K562 (cell line): Measurements from ENCODE around the gene C1orf74.

Experiments used
- EP300 ChIP-seq: IDR thresholded peaks from 2 replicates; pipeline ENCODE4 v1.6.1; 2012; ENCODE audit warnings: low read length, improper control_type of control experiment
- FOS ChIP-seq: IDR thresholded peaks from 3 replicates; pipeline ENCODE4 v1.6.1; 2011; ENCODE audit not compliant: insufficient read length; ENCODE audit errors: extremely low read depth
- FOXM1 ChIP-seq, 2 experiments: fragments of 450-650 bp in 1 of 2; sonication (generic) in 1 of 2; formaldehyde crosslinking in 1 of 2; IDR thresholded peaks; 2 replicates each; pipeline versions ENCODE4 v1.6.1 to v1.9.0; 2017 to 2022; ENCODE audit warnings: low read depth in 2 of 2, mild to moderate bottlenecking in 2 of 2, missing genetic modification reagents in 1 of 2, moderate library complexity in 1 of 2
- MEF2A ChIP-seq: IDR thresholded peaks from 2 replicates; pipeline ENCODE4 v1.6.1; 2011; ENCODE audit warnings: low read depth, mild to moderate bottlenecking, low read length, moderate library complexity; ENCODE audit not compliant: control insufficient read depth
- POLR2A ChIP-seq: fragments of 450-650 bp; conservative IDR thresholded peaks from 2 replicates; pipeline ENCODE4 v1.6.1; 2016
- RFX5 ChIP-seq: IDR thresholded peaks from 2 replicates; pipeline ENCODE4 v1.6.1; 2011; ENCODE audit warnings: low read depth, mild to moderate bottlenecking, improper control_type of control experiment, low read length
- SAP30 ChIP-seq: fragments of 200-600 bp; sonication (generic); IDR thresholded peaks from 2 replicates; pipeline ENCODE4 v1.6.1; 2012; ENCODE audit warnings: borderline replicate concordance, low read depth, mild to moderate bottlenecking, moderate library complexity, low read length, control low read depth, inconsistent platforms; ENCODE audit not compliant: insufficient read depth, poor library complexity, severe bottlenecking
- TAF1 ChIP-seq: IDR thresholded peaks from 2 replicates; pipeline ENCODE4 v1.6.1; 2011; ENCODE audit warnings: mild to moderate bottlenecking, low read length, moderate library complexity; ENCODE audit not compliant: insufficient read depth, control insufficient read depth, severe bottlenecking; ENCODE audit errors: extremely low read depth
- ZC3H11A ChIP-seq: IDR thresholded peaks from 2 replicates; pipeline ENCODE4 v1.6.1; 2012; ENCODE audit warnings: low read depth, low read length, improper control_type of control experiment
- ZFP1 ChIP-seq: fragments of 450-650 bp; formaldehyde crosslinking; IDR thresholded peaks from 2 replicates; pipeline ENCODE4 v1.4.0; 2020; ENCODE audit warnings: mild to moderate bottlenecking, mixed read lengths
- ZNF778 ChIP-seq: fragments of 450-650 bp; formaldehyde crosslinking; IDR thresholded peaks from 2 replicates; pipeline ENCODE4 v1.4.0; 2020; ENCODE audit warnings: mild to moderate bottlenecking, moderate library complexity
- TF ChIP-seq, protein P1 (sequence below): fragments of 250-450 bp; sonication (Bioruptor Pico); IDR thresholded peaks from 2 replicates; pipeline ENCODE4 v1.8.0; 2021; ENCODE audit warnings: moderate library complexity, mild to moderate bottlenecking, inconsistent platforms
- TF ChIP-seq, protein P2 (sequence below): sonication (generic); formaldehyde crosslinking; IDR thresholded peaks from 2 replicates; pipeline ENCODE4 v1.9.0; 2022; ENCODE audit warnings: mild to moderate bottlenecking, missing genetic modification reagents

DNA sequence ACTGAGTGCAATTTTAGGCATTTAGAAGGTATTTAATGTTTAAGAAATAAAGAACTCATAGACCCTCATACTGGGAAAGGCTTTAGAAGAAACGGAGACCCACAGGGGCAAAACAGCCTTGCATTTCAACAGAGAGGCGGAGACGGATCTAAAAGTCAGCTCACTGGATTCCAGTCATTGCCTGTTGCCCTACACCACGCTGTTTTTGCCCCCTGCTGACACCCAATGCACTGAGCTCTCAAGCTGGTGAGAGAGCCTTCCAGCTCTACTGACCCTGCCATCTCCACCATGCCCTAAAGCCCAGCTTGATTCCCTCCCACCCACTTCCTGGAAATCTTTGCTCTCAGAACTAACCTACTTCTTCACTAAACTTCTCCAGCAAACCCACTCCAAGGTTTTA, 35.7 kb downstream of the C1orf74 start:
- no peak for TF ChIP-seq MEF2A
- no peak for TF ChIP-seq ZNF778 (CRISPR knock-in tag)
- TF ChIP-seq RFX5 = no peak
- no peak for TF ChIP-seq FOS
- no peak for TF ChIP-seq EP300
- TF ChIP-seq, protein P1, sequence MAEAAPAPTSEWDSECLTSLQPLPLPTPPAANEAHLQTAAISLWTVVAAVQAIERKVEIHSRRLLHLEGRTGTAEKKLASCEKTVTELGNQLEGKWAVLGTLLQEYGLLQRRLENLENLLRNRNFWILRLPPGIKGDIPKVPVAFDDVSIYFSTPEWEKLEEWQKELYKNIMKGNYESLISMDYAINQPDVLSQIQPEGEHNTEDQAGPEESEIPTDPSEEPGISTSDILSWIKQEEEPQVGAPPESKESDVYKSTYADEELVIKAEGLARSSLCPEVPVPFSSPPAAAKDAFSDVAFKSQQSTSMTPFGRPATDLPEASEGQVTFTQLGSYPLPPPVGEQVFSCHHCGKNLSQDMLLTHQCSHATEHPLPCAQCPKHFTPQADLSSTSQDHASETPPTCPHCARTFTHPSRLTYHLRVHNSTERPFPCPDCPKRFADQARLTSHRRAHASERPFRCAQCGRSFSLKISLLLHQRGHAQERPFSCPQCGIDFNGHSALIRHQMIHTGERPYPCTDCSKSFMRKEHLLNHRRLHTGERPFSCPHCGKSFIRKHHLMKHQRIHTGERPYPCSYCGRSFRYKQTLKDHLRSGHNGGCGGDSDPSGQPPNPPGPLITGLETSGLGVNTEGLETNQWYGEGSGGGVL (CRISPR knock-in tag) = no peak
- TF ChIP-seq FOXM1 (IDR thresholded peaks at IDR 0.05; ENCODE audit: low read depth) = no peak
- no peak for TF ChIP-seq FOXM1 (CRISPR knock-in tag; IDR thresholded peaks at IDR 0.05; ENCODE audit: low read depth)
- no peak for TF ChIP-seq TAF1
- no peak for TF ChIP-seq ZFP1
- TF ChIP-seq ZC3H11A = no peak
- TF ChIP-seq SAP30 = no peak
- no peak for TF ChIP-seq POLR2A
- TF ChIP-seq, protein P2, sequence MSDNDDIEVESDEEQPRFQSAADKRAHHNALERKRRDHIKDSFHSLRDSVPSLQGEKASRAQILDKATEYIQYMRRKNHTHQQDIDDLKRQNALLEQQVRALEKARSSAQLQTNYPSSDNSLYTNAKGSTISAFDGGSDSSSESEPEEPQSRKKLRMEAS (CRISPR knock-in tag) = no peak
